Measurements from ENCODE around the gene NAV2.
A peak's percentile ranks its signal among the peaks of the same experiment; 100 is the strongest.

Gene NAV2

DNA sequence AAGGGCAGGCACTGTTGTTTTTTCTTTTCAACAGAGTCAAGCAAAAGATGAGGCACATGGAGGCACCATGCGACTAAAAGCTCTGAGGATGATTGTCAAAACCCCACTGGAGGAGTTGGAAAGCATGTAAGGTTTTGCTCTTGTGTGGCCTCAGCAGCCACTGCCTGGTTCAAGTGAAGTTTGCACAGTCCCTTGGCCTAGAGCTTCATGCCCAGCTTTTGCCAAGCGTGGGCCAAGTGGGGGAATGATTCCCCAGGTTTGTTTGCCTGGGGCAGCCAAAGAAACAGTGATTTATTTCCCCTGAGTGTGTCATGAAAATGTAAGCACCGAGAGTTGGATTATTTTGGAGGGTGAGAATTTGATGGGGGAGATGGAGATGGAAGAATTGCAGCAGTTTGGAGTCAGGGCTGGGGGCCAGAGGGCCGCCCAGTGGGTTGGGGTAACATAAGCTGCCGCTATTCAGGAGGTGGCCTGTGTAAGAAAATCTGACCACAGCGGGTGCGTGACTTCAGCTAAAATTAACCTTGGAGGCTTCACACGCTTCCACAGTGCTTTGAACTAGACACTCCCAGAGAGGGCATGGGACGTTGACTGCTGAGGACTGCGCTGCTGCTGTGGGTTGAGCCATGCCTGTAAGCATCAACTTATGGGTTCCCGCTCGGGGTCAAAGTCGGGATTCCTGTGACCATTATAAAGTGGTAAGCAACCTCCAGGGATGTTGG lies 100.7 kb downstream of the NAV2 start:
- DNase-seq: no peak

DNA sequence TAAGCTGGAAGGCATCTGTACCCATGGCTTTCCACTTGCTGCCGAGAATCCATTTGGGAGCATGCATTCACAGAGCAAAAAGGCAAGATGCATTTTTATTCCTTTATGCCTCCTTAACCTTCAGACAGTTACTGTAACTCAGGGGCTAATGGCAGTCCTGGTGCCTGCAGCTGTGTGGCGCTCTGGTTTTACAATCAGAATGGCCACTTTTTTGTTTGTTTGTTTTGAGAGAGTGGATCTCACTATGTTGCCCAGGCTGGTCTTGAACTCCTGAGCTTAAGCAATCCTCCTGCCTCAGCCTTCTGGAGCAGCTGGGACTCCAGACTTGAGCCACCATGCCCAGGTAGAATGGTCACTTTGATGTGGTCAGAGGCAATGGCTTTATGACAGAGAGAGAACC lies 101.8 kb downstream of the NAV2 start:
- DNase-seq: peak; percentile 7

DNA sequence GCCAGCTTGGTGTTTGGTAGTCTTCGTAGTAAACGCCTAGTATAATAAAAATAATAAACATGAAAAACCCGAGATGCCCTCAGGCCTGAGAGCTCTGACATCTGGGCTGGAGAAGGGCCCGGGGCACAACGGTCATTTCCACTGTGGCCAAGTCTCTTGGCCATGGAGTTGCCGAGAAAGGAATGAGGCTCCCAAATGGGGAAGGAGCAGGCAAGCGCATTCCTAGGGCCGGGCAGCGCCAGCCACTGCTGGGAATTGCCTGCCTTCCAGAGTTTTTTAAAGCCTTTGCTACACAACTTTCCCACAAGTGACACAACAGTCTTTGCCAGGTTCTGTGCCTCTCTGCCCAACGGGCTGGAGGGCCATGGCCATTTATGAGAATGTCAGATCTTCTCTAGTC lies 103.4 kb downstream of the NAV2 start:
- no peak for DNase-seq

DNA sequence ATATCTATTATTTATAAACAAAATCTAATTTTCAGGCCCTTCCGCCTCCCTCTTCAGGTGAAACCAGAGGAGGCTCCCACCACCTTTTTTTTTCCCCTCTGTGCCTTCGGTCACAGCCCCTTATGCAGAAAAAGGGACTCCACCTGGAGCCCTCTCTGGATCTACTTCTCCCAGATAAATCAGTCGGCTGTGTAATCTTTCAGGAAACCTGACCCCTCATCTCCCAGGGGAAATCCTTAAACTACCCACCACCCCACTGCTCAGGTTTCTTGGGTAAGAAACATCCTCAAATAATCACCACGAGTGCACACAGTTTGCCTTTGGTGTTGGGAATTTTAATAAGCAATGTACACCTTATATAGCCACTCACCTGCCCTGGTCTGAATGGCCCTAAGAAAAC lies 104.2 kb downstream of the NAV2 start:
- DNase-seq: no peak

DNA sequence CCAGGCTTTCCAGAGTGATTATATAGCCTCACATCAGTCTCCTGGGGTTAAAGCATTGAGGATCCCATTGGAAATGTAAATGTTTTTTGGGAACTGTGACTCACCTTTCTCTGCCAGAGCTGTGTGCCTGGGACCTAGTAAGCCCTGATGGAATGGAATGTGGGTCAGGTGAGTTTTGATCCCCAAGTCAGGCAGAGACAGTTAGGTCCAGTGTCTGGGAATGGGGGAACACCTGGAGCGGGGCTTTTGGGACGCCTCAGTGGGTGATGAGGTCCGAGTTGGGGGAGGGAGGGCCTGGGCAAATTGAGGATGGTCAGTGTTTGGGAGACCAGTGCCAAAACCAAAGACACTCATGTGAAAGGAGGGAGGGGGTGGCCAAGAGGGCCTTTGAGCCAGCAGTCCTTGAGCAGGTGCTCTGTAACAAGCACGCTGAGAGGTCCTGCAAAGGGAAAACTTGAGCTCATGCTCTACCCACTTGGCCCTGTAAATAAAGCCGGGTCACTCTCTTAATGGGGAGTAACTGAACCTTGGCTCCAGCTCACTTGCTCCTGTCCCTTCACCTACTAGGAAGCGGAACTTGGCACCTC lies 104.7 kb downstream of the NAV2 start:
- no peak for DNase-seq

DNA sequence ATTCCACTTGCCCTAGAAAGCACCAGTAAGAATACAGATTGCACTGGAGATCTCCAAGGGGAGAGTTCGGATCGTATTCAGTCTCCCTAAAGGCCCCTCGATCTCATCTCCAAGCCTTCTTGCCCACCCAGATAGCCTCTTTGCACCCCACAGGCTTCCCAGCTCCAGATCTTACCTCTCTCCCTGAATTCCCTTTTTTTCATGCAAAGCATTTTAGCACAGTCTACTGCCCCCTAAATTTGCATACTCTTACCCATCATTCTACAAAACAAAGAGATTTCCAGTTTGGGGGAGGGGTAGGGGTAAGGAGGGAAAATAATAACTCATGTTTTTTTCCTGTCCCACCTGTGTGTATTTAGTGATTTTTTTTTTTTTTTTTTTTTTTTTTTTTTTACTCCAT lies 105.2 kb downstream of the NAV2 start:
- no peak for DNase-seq

DNA sequence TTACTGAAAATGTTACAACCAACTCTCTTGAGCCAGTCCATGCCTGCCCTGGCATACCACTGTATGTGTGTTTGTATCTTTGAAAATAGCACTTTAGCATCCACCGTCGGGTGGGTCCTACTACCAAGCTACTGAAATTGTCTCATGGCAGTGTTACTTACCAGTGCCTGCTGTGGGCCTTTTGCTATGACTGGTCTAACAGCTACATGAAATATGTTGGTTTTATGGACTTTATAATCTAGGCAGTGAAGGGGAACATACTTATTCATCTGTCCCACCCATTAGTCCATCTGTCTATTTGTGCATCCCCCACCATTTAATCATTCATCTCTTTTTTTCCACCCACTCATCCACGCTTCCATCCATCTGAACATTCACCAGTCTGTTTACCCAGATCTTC lies 106.0 kb downstream of the NAV2 start:
- no peak for DNase-seq

DNA sequence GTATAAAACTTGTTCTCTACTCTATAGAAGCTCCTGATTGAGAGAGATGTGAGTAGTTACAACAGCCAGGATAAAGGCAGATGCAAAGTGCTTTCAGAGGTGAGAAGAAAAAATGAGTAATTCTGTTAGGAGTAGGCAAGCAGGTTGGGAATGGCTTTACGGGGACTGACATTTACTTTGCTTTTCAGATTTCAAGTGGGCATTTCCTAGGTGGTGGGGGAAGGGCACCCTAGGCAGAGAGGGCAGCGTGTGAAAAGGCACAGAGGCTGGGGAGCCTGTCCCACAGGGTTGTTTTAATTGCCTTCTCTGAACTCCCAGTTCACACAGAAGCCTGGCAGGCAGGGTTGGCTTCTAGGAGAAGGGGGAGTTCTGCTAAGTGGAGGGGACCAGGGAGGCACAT lies 106.5 kb downstream of the NAV2 start:
- DNase-seq: peak; percentile 44

DNA sequence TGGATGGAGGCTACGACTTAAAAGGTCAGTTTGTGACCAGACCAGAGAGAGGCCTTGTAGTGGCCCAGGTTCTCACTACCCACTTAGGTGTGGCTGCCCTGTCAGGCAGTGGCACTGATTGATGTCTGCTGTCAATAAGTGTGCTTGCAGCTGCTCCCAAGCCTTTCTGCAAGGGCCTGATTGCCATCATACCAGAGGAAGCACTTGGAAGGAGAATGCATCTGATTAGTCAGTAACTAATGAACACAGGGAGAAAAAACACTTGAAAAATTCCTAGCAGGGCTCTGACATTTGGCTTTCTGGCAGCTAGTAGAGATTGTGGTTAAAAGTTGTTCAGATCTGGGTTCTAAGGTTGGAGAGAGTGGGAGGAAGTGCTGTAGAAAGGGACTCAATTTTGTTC lies 107.5 kb downstream of the NAV2 start:
- no peak for DNase-seq

DNA sequence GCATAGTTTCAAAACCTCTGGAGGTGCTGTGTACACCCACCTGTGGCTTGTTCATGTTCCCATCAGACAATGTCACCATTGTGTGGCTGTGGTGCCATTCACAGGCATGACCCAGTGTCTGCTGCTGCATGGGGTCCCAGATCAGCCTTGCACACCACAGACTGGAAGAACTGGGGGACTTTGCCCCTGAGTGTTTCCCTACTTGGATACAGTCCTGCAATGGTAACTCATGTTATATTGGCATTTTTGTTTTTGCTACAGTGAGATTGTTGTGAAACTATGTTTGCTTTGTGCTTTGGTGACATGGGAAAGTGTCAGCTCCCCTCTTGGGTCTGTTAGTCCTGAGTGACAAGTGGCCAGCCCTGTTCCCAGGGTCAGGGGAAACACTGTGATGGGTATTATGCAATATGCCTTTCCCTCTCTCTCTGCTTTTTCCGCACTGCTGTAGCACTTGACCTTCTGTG lies 108.8 kb downstream of the NAV2 start:
- no peak for DNase-seq

DNA sequence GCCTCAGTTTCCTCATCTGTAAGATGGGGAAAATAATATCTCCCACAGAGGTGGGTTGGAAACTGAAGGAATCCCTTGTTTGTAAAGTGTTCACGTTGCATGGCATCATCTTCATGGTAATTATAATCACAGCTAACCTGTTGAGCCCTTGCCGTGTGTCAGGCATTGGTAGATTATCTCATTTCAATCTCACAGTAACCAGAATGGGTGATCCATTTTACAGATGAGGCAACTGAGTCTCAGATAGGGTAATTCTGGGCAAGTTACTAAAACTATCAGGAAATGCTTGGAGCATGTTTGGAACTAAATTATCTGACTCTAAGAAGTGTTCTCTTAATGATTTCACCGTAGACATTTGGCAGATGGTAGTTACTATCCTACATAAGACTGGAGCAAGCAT lies 109.4 kb downstream of the NAV2 start:
- no peak for DNase-seq

DNA sequence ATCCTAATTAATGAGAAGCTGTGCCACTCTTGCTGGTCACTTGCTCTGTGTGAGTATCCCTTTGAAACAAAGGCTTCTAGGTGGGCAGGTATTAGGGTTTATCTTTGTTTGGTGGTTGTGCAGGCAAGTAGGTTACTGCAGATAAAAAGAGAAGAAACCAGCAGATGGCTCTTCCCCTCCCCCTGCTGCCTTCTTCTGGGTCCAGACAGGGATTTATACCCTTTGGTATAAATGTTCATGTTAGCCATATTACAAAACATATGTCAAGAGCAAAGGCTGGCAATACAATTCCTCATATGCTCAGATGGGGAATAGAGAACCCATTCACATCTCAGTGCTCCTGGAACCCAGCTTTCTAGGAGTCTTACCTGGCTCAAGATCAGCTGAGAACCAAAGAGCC lies 109.9 kb downstream of the NAV2 start:
- DNase-seq: no peak

DNA sequence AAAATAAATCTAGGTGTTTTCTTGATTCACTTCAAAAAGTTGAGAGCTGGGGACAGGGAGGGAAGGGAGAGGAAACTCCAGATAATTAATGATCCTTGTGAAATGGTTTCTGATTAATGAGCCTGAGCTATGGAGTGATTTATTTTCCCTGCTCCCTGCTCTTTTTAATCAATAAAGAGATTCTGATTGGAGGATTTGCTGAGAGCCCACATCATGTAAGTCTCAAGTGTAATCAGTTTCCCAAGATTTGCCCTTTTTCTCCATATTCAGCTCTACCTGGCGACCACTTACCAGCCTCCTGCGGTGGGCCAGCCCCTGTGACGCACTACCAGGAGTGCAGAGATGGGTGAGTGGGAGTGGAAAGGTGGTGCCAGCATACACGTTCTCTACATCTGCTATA lies 114.0 kb downstream of the NAV2 start:
- DNase-seq: no peak

DNA sequence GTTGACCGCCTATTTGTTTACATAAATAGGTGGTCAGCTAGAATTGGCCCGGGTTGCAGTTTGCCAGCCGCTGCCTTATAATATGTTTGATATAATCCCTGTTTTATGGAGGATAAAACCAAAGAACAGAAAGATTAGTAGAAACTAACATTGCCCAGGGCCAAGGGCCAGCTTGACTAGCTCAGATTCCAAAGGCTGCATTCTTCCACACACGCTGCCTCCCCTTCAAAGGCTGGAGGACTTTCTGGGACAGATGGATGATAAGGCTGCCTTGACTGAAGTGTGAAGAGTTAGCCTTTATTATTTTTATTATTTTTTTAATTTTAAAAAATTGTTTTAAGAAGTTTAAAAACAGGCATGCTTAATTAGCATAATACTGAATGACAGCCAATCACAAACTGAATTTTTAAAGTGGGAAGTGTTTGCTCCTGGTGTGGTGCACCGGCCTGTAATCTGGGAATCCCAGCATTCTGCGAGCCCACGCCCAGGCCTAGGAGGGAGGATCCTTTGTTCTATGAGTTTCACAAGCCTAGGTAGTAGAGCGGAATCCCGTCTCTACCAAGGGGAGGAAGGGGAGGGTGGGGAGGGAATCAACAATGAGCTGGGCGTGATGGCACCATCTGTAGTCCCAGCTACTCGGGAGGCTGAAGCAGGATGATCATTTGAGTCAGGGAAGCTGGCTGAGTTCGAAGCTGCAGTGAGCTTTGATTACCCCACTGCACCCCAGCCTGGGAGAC lies 114.9 kb downstream of the NAV2 start:
- DNase-seq: no peak

DNA sequence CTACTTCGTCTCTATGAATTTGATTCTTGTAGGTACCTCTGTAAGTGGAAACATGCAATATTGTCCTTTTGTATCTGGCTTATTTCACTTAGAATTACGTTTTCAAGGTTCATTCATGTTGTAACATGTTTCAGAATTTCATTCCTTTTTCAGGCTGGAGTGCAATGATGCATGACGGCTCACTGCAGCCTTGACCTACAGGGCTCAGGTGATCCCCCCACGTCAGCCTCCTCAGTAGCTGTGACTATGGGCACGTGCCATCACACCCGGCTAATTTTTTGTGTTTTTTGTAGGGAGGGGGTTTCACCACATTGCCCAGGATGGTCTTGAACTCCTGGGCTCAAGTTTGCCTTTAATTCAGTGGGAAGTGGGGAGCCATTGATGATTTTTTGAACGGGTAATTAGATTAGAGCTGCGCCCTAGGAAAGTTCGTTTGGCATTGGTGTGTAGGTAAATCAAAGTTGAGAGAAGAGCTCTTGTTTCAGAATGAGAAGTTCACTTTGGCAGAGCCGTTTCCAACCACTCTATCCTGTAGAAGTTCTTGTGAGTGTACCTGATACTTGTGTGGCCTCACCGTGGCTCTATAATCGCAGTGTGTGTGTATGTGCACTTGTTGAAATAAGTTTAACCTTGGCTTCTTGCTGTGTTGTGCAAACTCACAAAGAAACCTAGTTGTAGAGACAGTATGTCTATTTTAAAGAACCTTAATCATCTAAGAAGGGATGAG lies 115.9 kb downstream of the NAV2 start:
- DNase-seq: no peak

DNA sequence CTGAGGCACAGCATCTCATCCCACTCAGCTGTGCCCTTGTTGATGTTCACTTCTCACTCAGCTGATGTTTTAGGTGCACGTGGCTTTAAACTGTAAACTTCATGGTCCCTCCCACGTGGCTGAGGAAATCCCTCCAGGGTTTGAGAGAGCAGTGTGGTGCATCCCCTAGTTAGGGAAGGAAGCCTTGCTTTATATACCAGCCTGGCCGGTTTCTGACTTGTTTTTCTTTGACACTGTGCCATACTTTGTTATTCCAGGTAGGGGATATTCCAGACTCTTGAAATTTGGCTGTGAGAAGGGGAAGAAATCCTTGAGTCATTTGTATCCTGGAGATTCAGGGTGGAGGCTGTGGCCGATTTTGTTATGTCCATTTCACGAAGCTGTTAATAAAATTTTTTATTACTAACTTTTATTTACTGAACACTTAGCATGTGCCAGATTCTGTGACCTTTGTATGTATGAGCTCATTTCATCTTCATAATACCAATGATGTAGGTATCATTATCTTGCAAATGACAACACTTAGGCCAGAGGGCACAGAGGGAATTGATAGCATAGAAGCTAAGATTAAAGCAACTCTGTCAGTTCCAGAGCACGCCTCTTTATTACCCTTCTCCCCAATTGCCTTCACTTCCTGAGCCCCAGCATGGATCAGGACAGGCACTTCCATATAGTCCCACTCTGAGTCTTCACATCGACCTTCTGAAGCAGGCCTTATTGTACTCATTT lies 116.6 kb downstream of the NAV2 start:
- no peak for DNase-seq

DNA sequence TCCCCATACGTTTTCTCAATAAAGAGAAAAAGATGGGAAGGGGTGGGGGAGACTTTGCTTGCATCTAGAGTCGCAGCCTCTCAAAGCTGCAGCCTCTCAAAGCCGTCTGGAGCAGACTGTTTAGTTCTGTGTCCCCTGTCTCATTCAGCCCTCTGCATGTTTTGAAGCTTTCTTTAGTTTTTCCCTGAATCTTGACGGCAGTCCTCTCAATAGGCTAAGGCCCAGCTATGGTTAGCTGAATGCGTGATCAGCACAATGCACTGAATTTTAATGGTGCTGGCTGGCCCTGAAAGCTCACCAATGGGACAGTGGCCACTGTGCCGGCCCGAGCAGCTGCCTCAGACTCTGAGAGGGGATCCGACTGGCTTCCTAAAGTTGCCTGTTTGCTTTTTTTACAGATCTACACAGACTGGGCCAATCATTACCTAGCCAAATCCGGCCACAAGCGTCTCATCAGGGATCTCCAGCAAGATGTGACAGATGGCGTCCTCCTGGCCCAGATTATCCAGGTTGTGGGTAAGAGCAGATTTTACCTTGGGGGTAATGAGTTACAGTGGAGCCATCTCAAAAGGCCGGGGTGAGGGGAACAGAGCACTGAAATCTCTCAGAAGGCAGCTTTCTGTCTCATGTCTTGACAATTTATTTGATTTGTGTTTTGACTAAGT lies 119.6 kb downstream of the NAV2 start:
- no peak for DNase-seq

DNA sequence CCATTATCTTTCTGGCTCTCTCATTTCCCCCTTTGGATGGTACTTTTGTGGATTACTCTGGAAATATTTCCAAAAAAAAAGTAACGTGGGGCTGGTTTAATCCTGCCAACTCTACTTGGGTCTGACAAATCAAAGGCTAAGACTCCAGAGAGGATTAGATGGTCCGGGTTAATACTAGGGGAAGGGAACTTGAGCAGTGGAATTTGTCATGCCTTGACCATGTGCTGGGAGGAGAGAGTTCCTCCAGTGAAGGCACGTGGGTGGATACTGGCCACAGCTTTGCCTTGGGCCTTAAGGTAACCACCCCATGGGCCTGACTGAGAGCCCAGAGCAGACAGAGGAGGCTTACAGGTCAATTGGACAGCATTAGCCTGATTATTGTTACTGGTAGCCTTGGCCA lies 120.3 kb downstream of the NAV2 start:
- no peak for DNase-seq

DNA sequence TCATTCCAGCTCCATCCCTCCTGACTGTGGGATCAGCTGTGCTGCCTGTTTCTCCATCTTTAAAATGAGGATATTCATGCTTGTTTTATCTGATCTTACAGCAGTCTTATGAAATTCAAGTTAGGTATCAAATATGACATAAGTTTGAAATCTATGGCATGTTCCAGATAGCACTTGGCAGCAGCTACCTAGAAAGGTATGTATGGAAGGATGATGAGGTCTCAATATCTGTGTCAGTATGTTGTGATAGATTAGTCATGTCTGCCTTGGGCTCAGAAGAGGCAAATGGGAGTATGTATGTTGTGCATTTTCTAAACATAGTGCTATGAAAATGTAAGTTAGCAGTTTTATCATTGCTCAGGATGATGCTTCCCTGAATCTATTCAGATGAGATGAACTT lies 122.1 kb downstream of the NAV2 start:
- no peak for DNase-seq

DNA sequence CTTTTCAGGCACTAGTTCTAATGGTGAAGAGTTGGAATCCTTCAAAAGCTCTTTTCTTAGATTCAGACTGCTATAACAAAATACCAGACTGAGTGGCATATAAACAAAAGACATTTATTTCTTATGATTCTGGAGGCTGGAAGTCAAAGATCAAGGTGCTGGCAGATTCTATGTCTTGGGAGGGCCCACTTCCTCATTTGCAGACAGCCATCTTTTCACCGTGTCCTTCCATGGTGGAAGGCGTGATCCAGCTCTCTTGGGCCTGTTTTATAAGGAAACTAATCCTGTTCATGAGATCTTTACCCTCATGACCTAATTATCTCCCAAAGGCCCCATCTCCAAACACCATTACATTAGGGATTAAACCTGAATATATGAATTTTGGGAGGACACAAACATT lies 124.0 kb downstream of the NAV2 start:
- DNase-seq: no peak

DNA sequence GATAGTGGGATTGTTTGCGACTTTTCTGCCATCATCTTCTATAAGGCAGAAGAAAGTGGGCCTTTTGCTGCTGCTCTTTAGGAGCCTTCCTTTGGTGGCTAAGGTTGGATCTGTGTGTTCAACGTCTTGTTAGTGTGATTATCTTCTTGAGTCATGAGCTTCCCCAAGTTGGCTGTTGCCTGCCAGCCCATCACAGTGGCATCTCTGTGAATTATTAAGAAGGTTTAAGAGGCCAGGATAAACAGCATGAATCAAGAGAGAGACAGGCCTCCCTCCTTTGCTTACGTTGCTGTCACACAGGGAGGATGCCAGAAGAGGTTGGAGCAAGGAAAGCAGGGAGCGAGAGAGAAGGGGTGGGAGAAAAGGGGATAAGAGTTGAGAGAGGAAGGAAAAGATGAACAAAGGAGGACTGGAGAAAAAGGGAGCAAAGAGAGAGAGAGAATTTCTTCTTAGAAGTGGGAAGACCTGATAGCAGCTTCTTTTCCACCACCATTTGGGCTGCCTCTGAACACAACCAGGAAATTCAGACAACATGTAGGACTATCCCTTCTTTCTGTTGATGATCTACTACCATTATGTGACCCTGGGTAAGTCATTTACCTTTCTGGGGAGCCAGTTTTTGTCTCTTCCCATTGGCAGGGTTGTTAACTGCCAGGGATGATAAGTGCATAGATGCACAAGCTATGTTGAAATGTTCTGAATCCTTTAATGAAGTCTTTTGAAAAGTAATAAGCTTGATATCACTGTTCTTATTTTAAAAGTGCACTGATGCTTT lies 126.5 kb downstream of the NAV2 start:
- no peak for DNase-seq

DNA sequence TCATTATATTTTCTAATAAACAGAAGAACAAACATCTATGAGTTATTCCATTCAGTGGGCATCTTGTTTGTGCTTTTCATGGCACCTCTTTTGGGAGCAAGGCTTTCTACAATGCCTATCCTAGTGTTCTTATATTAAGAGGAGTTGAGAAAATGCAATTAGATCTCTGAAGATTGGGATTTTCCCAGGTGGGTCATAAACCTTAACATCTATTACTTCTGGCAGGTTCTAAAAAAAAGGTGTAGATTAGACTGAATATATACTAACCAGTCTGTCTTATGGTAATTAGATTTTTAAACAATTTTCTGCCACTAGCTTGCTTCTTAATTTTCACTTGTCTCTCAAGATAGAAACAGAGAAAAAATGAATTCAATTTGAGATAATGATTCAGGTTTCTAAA lies 128.3 kb downstream of the NAV2 start:
- no peak for DNase-seq
